ENCODE data around the gene POLN.

GRCh38 chr4:2060611-2061185 lies 181.2 kb downstream of the POLN start:
- no peak for TF ChIP-seq ZC3H10 (CRISPR knock-in tag; IDR thresholded peaks at IDR 0.05)
- TF ChIP-seq, protein P1, sequence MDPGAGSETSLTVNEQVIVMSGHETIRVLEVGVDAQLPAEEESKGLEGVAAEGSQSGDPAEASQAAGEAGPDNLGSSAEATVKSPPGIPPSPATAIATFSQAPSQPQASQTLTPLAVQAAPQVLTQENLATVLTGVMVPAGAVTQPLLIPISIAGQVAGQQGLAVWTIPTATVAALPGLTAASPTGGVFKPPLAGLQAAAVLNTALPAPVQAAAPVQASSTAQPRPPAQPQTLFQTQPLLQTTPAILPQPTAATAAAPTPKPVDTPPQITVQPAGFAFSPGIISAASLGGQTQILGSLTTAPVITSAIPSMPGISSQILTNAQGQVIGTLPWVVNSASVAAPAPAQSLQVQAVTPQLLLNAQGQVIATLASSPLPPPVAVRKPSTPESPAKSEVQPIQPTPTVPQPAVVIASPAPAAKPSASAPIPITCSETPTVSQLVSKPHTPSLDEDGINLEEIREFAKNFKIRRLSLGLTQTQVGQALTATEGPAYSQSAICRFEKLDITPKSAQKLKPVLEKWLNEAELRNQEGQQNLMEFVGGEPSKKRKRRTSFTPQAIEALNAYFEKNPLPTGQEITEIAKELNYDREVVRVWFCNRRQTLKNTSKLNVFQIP (CRISPR knock-in tag; IDR thresholded peaks at IDR 0.05; ENCODE audit: borderline replicate concordance, low read depth) = no peak

All from SK-N-SH treated with all-trans-retinoic acid at 6 μM for 48 hours (cell line).